ENCODE measurements around the gene DHX16.

DHX16 gene

DNA sequence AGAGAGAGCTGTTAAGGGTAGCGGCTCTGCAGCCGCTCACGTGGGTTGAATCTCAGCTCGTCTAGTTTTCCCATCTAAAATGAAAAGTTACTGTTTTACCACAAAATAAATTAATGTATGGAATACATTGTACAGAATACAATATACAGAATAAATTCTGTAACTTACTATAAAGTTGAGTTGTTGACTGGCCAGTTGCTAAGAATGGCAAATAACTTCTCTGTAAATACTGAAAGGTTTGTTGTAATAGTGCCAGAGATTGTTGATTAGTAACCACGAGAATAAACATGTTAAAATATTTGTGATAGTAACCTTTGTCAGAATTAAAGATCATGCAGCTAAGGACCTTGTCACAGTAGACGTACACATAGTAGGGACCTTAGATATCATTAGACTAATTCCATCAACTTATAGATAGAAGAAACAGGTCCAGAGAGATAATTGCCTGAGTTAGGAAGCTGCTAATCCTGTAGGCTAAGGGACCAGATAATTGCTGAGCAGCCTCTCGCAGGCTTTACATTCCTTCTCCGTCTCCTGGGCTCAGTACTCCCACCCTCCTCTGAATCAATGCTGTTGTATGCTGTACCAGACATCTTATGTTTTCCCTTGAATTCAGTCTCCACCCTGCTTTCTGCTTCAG lies 18.5 kb upstream of the DHX16 start:
- peak; percentile 50 for DNase-seq

DNA sequence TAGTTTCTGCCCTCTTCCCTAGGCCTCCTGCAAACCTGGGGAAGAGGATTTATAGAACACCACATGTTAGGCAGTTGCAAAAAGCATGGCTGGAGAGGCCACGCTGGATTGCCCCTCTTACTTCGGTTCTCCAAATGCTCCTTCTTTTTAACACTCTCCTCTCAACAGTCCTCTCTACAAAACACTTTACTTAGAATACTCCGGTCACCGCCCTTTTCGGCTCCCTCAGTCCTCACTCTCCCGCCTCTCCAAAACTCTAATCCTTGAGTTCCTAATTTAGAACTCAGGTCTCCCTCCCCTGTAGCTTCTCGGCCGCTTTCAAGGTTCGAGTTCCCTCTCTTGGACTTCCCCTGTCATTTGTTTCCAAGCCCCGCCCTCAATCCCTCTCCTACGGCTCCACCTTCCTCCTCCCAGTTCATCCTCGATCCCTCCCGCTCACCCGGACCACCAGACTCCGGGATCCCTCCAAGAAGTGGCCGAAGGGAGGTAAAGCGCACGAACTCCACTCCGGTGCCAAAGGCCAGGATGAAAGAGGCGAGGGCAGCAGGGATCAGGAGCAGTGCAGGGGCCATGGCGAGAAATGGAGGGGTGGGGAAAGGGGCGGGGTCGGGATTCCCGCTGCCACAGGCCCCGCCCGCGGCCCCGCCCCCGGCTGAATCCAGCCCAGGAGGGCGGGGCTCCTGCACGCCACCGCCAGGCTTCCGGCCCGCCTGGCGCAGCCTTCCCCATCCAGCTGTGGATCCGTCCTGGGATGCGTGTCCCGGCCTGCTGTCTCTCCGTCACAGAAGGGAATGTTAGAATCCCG lies 17.8 kb upstream of the DHX16 start, which contains the start of gene NRM:
Gene NRM (minus strand): TSS at position 582 of the 805 bp plus-strand sequence. CDS start 10 bp downstream, at position 572.
- peak; percentile 90 for DNase-seq

DNA sequence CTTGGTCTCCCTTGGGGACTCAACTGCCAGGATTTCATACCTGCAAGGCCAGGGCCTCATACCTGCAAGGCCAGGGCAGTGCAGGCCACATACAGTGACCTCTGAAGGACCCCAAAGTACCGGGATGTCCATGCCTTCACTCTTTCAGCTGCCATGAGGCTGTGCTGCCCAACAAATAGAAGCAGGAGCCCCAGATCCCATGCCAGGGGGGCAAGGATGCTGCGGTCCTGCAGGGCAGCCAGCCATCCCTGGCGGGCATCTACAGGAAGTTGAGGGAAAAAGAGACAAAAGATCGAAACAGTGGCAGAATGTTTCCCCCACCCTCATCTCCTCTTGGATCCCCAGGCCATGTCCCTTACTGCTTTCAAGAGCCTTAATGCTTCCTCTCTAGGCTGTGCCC lies 17.2 kb upstream of the DHX16 start:
- no peak for DNase-seq

DNA sequence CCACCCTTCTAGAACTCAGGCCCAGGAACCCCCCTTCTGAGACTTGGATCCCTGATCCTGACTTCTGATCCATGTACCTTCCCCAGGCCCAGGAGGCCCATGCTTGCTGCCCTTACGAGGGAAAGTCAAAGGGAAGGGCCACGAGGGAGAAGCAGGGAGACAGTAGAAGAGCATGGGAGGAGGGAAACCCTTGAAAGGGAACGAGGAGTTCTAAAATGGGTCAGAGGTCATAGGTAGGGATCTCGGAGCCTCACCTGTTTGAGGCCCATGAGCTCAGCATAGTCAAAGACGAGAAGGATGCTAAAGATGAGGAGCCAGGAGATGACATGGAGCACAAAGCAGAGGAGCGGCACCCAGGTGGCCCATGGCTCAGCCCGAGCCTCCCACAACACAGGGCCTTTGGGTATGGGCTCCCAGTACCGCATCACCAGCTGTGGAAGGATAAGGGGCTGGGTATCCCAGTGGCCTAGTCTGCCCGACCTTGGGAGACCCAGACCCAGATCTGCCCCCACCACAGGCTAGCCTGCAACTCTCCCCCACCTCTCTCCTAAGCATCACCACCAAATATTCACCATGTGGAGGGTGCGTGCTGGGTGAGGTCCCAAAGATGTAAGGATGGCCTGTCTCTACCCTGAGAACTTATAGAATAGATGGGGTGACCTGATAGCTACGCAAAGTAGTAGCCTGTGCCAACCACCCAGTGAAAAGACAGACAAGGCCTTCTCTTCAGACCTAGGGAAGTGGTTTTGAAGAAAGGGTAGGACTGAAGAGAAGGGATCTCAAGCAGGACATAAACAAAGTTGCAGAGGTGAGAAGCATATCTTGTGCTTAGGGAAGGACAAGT lies 16.4 kb upstream of the DHX16 start:
- DNase-seq: no peak

DNA sequence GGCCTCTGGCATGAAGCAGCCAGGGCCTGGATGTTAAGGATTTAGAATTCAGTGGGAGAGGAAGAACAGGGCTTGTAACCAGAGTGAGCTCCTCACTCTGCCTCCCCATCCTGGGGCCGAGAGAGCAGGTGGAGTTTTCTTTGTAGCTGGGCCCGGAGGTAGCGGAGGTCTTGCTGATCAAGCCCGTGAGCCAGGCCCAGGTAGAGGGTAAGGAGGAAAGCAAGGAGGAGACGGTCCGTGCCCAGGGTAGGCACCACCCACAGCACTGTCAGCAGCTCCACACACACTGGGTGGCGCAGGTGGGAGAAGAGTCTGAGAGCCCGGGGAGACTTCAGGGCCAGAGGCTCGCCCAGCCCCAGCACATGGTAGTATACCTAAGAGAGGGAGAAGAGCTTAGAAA lies 15.8 kb upstream of the DHX16 start:
- no peak for DNase-seq

DNA sequence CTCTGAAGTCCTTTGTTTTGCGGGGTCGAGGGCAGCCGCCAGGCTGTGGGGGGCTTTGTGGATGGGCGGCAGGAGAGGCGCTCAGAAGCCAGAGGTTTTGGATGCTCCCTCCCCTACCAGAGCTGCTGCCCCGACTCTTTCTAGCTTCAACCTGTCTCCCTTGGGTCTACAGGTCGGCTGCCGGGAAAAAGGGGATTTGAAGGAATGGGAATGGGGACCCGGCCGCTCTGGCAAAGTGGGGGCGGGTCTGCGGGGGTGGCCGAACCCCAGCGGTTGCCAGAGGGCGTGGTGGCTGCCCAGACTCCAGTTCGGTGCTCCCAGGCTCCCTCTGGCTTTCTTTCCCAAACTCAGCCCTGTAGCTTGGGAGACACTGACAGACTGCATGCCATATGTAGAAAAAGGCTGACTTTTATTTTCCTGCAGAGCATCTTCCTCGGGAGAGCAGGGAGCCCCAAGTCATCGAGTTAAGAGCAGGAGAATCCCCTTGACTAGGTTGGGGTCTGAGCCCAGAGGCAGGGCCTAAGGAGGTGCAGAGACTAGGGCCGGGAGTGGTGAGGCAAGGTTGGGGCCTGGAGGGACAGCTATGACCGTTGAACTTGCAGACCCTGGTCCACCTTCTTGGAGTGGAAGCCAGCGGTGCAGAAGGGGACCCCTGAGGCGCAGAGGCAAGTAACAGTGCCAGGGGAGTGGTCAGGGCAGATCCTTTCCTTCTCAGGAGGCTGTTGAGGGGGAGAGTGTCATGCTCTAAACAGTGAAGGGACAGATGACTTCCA lies 15.0 kb upstream of the DHX16 start:
- DNase-seq: no peak

DNA sequence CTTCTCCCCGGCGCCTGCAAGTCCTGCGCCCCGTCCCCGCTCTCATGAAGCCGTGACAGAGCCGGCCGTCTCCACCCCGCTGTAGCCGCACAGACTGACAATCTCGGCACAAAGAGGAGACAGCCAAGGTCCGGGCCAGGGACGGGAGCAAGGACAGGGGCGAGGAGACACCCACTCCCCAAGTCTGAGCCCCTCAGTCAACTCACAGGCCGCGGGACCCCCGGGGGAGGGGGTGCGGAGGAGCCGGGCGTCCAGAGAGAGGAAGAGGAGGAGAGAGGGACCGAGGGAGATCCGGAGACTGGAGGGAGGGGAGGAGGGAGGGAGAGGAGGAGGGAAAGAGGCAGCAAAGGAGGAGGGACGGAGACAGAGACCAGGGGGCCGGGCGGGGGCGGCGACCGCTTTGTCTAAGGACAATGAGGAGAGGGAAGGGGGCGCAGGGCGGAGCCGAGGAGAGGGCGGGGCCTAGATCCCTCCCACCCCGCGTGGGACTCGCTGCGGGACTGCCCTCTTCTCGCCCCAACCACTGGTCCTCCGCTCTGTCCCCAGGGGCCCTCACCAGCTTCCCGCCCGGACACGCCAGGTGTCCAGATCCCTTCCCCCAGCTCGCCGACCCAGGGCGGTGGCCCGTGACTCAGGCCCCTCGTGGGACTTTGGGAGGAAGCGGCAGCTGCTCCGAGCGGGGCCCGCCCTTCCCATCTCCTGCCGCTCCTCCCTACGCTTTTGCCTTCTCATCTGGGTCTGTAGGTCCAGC lies 14.3 kb upstream of the DHX16 start:
- peak; percentile 92 for DNase-seq

DNA sequence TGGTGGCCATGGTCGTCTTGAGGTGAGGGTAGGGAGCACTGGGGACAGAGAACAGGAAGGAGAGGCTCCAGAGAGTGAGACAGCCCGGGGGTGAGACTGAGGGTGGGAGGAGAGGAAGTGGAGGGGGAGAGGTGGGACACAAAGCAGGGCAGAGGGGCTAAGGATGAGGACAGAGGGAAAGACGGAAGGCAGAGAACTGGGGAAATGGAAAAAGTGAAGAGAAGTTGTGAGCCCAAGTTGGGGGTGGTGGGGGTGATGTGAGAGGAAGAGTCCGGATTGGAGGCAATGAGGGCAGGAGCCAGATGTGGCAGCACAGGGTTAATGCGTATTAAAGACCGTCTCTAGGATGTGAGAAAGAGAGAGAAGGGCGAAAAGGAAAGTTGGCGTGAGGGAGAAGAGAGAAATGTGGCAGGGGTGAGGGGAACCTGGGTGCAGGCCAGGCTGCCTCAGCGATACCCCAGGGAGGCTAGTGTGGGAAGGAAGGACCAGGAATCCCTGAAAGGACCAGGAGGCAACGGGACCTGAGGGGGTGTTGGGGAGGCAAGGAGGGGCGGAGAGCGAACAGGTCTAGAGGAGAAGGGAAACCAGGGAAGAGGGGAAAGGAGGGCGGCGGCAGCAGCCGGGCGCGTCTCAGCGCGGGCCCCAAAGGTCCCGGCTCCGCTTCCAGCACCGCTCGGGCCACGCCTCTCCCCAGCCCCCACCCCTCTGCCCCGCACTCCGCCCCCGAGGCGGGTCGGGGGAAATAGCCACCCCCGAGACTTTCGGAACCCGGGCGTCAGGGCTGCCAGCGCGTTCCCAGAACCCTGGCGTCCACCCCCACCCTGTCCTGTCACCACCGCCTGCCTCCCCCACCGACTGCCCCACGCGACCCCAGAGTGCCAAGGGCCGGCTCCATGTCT lies 13.5 kb upstream of the DHX16 start, which contains the start of gene PPP1R18:
Gene PPP1R18 (minus strand): TSS at position 637 of the 899 bp plus-strand sequence. CDS start 627 bp downstream, at position 10.
- peak; percentile 60 for DNase-seq

DNA sequence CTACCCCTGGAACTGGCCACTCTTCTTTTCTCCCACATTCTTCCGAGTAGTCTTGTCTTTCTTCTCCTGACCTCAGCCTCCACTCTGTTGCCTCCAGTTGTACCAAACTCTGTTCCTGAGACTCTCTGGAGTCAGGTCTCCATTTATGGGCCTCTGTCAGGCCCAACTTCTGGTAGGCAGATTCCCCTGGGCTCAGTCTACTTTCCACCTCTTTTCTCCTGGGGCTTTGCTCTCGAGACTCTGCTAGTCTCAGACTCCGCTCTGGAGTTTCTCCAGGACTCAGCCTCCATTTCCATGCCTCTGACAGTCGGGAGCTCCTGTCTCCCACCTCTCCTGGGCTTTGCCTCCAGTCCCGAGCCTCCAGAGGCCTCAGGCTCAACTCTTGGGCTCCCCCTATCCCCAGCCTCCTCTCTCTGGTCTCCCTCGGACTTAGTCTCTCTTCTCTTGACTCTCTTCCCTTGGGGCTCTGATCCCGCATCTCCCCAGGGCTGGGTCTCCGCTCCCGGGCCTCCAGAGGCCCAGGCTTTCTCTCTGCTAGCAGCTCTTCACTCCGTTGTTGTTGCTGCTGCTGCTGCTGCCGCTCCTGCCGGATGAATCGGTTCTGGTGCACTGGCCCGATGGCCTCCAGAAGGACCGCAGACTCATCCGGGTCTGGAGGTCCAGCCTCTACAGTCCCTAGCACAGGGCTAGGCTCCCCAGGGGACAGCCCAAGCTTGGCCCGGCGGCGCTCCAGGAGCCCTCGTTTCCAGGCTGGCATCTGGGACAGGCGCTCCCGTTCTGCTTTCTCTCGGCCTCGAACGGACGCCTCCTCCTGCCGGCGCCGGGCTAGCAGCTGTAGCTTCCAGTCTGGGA lies 12.6 kb upstream of the DHX16 start:
- no peak for DNase-seq

DNA sequence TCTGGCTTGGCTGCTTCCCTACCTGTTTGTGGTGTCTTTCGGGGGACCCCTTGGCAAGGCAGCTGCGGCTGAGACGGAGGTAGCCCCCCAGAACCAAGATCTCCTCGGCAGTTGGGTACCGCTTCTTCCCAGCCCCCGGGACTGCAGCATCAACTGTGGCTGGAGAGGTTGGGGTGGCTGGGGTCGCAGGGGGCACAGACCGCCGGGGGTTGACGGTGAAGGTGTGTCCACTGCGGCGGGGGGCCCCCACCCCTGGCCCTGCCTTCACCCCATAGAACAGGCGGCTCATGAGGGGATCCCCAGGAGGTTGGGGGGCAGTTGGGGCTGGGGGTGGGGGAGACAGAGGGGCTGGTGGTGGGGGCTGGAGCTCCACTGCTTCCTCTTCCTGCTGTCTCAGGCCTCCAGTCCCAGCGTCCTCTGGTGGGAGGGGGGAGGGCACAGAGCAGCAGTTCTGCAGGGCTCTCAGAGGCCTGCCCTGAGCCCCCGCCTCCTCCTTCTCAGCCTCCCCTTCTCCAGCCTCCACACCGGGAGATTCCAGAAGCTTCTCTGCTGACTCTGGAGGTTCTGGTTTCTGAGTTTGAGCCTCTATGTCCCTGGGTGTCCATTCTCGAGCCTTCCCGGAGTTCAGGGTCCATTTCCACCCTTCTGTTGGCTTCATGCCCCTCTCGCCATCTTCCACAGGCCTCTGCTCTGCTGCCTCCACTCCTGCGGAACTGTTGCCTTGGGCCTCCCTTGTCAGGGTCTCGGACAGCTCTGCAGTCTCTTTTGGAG lies 11.8 kb upstream of the DHX16 start:
- no peak for DNase-seq

DNA sequence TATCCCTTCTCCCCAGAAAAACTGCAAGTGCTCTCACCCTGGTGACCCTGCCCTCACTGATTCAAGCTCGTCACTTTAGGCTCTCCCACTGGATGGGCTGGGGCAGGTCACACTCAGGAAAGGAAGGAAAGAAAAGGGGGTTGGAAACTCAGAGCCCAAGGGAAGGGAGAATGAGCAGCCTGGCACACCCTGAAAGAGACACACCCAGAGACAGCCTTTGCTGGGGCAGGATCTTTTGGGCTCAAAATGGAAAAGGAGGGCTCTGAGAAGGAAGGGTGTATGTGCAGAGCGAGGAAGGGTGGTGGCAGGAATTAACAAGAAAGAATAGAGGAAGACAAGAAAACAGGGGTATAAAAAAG lies 11.2 kb upstream of the DHX16 start:
- no peak for DNase-seq

DNA sequence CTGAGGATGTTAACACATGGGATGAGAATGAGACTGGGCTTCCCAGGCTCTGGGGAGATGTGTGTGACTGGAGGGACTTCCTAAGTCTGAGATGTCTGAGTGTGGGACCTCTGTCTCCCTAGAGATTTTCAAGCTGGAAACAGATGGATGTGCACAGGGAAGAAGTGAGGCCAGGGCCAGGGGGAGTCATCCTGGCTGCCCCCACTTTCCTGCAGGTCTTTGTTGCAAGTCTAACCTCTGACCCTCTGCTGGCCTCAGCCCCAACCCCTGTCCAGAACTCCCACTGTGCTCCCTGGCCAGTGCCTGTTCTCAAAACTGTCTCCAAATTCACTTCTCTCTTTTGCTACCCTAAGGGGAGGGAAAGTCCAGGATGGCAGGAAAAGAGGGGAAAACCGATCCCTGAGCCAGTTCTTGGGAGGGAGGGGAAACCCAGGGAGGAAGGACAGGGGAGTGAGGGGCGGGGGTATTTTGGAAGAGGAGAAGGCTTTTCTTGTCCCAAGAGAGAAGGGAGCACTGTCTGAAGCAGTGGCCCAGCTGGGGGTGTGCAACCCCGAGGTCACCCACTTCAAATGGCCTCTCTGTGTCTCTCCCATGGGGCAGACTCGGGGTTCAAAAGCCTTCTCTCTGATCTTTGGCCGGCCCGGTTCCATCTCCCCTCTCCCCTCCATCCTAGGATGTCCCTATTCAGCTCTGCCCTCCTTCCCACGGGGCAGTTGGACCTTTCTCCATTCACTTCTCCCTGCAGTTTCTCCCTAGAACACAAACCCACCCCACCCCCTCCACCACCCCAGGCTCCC lies 10.6 kb upstream of the DHX16 start:
- DNase-seq: no peak

DNA sequence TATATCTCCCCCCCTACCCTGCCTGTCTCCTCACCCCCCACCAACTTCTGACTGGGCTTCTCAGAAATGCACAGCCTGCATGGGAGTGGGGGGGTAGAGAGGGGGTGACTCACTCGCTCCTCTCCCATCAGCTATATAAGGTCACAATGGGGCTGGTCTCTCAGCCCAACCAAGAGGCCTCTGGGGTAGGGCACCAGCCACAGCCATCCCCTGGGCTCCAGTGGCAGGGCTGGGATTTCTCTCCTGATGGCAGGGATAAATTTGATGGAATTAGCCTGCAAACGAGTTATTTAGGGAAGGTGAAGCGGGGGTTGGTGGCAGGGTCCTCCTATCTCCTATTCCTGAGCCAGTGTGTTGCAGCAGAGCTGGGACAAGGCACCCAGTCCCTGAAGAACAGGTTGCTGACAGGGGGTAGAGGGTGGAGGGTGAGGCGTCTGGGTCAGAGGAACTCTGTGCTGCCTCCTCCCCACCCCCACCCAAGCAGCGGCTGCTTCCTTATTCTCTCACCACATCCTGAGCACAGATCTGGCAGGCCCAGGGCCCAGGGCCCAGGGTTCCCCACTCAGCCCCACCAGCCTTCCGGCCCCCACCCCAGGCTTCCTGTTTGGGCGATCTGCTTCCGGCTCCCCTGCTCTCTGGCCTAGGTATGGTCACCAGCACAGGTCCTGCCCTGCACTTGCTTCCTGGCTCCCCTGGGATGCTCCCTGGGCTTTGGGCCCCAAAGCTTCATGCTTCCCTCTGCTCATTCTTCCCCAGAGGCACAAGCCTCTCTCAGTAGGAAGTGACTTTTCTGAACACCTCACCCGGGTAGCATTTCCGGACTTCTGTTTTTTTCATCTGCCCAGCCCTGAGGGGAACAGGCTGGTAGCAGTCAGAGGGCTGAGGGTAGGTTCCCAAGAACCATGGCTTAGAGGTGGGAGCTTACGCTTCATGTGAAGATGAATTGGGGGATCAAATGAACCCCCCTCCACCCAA lies 9.6 kb upstream of the DHX16 start:
- no peak for DNase-seq

DNA sequence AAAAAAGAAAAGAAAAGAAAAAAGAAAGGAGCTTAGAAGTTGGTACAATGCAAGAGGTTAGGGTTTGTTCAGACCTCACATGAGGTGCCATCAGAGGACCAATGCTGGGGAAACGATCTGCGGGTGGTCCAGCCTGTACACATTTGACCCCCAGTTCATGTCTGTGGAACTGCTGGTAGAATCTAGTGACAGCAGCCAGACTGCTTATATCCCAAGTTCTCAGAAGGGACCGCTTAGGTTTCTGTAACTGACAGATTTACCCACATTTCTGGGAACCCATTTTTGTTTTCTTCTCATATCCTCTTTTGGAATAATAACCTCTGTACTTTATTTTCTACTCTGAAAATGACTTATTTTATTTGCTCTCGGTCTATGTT lies 8.9 kb upstream of the DHX16 start:
- no peak for DNase-seq

DNA sequence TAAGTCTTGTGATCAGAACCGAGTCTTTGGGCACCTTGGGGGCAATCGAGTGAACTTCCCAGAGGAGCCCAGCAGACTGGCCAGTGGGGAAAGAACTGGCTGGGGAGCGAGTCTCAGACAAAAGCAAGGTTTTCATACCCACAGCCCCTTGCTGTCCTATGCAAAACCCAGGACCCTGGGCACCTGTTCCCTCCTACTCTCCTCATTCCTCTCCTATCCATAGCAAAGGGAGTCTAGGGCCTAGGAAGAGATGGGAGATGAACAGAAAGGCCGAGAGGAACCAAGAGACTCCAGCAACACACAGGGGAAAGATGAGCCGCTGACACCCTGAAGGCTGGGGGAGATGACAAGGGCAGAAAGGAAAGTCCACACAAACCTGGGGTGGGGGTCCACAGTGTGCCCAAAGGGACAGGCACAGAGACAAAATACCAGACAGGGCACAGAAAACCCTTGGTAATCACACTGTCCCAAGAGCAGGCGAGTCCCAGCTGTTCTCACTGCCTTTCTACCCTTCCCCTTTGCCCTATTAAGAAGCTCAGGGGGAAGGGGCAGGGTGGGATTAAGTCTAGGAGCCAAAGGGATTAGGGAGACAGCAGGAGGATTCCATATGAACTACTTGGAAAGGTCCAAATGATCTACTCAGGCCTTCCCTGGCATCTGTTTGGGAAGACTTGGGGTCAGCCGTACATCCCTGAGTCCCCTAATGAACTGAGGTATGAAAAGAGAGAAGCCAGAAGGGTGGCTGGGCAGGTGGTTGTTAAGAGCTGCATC lies 7.1 kb upstream of the DHX16 start:
- no peak for DNase-seq
